Activated naive CD4-positive, alpha-beta T cell treated with Interleukin-2 at 50 U/mL for 16 hours (primary cell): ENCODE measurements around the gene CDH5.

ENCODE experiments used
- DNase-seq: peaks from one replicate; pipeline ENCODE4 v3.0.0-alpha.2; 2020

Gene CDH5

DNA sequence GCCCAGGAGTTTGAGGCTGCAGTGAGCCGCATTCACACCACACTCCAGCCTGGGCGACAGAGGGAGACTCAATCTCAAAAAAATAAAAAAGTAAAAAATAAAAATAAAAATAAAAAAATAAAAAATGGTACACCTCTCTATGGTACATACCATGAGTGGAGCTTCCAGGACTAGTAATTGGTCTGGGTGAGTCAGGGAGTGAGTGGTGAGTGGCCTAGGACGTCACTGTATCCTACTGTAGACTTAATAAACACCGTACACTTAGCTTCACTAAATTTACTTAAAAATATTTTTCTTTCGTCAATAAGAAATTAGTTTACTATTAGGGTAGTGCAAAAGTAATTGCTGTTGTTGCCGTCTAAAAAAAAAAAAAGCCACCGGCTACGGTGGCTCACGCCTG, 9.0 kb downstream of the CDH5 start:
- no peak for DNase-seq

DNA sequence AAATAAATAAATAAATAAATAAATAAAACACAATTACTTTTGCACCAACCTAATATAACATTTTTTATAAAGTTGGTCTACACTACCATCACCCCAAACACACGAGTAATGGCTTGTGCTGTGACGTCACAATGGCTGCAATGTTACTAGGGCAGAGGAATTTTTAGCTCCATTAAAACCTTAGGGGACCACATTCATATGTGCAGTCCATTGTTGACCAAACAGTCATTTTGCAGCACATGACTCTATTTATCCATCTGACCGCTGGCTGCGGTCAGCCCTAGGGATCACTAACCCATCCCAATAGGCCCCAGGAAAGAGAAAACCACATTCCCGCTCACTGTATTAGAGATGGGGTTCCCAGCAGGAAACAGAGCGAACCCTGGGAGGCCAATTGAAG, 9.6 kb downstream of the CDH5 start:
- no peak for DNase-seq

- DNase-seq = no peak
These were observed 10.2 kb downstream of the CDH5 start for GRCh38 chr16:66376577-66377305.

DNA sequence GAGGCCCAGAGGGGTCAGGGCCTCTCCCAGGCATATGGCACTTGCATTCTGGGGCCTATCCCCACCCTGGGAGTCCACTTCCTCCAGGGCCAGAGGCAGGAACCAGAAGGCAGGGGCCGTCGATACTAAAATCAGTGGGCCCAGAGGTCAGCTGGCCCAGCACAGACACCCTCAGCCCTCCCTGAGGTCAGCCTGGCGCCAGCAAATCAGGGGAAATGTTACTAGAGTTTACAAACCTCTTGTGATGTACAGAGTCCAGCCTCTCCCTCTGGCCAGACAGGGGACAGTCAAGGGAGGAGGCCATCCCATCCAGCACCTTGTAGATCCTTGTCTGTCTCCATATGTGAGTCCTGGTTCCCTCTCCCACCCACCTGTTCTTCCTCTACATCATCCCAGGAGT, 10.8 kb downstream of the CDH5 start:
- DNase-seq = no peak

GRCh38 chr16:66378741-66379570, 12.5 kb downstream of the CDH5 start:
- no peak for DNase-seq

GRCh38 chr16:66379571-66379941, 13.1 kb downstream of the CDH5 start:
- DNase-seq = no peak

DNA sequence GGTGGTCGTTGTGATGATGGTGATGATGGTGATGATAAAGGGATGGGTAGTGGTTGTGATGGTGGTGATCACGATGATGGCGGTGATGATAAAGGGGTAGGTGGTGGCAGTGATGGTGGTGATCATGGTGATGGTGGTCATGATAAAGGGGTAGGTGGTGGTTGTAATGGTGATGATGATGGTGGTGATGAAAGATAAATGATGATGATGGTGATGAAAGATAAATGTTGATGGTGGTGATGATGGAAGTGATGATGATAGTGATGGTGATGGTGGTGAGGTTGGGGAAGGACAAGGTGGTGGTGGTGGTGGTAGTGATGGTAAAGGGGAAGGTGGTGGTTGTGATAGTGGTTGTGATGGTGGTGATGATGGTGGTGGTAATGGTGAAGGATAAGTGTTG, 13.9 kb downstream of the CDH5 start:
- no peak for DNase-seq

DNA sequence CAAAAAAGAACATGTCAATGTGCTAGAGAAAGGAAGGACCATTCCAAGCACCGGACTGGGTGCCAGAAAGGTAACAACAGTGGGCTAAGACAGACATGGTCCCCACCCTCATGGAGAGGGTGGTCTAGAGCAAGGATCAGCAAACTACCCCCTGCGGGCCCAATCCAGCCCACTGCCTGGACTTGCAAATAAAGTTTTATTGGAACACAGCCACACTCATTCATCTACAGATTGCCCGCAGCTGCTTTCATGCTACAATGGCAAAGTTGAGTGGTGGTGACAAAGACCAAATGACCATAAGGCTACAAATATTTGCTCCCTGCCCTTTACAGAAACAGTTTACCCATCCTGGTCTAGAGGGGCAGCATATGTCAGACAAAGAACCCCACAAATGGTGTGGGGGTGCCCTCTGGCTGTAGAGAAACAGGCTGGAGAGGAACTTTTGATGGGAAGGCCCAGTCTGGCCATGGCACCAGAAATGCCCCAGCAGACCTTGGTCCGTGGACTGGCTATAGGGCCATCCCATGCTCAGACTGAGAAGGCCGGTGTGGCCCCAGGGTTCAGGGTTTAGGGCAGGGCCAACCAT, 15.2 kb downstream of the CDH5 start:
- DNase-seq = no peak

DNA sequence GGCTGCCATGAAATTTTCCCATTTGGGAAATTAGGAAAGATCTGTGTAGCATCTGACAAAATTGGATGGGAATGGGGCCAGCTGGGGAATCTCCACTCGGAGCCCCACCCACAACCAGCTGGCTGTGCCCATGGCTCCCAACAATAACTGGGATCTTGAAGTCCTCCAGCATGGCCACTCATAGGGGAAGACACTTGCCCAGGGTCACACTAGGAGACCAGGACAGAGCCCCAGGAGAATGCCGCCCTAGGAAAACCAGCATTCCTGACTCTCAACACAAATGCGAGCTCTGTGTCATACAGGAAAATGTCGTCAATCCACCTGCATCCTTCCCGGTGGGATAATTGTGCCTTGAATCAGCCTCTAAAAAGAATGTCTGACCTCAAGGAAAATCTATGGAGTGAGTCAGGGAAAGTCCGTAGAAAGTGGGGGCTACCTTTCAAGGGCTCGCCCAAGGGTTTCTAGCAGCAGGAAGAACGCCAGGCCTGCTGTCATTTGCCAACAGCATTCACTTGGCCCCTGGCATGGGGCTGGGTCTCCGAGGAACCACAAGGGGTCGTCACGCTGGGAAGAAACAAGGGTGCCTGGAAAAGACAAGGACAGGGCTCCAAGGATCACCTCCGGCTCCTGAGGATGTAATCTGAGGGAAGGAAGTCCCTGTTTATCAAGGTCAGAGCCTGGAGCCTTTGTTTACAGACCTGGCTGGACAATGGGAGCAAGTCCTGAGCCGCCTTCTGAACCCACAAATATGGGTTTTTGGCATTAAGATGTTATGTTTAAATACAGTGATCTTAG, 15.9 kb downstream of the CDH5 start:
- DNase-seq = no peak

DNA sequence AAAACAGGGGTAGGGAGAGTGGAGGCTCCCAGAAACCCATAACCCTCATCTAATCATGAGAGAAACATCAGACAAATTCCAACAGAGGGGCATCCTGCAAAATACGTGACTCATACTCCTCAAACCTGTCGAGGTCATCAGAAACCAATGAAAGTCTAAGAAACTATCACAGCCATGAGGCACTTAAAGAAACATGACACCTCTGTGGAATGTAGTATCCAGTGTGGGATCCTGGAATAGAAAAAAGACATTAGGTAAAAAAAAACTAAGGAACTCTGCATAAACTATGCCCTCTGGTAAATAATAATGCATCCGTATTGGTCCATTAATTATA, 16.4 kb downstream of the CDH5 start:
- no peak for DNase-seq

- DNase-seq = no peak
These were observed 17.1 kb downstream of the CDH5 start for GRCh38 chr16:66383551-66383950.

DNA sequence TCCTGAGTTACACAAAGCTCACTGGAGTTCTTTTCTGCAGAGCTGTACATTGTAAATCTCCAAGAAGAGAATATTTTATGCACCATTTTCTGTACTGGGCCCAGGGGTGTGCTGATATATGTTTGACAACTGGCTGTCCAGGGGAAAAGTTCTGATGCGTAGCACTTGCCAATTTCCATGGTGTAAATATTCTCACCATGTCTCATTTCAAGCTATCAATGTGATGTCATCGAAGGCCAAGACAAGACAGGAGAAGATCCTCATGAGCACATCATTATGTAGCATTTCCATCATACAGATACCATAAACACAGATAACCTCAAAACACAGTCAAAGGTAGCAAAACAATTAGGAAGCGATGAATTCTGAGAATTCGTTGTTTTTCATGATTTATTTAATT, 18.9 kb downstream of the CDH5 start:
- no peak for DNase-seq

- DNase-seq = no peak
These were observed 20.4 kb downstream of the CDH5 start for GRCh38 chr16:66386629-66387622.

- no peak for DNase-seq
These were observed 21.4 kb downstream of the CDH5 start for GRCh38 chr16:66387817-66388332.

- DNase-seq = no peak
These were observed 22.1 kb downstream of the CDH5 start for GRCh38 chr16:66388350-66389139.

GRCh38 chr16:66389256-66390176, 23.0 kb downstream of the CDH5 start:
- no peak for DNase-seq

DNA sequence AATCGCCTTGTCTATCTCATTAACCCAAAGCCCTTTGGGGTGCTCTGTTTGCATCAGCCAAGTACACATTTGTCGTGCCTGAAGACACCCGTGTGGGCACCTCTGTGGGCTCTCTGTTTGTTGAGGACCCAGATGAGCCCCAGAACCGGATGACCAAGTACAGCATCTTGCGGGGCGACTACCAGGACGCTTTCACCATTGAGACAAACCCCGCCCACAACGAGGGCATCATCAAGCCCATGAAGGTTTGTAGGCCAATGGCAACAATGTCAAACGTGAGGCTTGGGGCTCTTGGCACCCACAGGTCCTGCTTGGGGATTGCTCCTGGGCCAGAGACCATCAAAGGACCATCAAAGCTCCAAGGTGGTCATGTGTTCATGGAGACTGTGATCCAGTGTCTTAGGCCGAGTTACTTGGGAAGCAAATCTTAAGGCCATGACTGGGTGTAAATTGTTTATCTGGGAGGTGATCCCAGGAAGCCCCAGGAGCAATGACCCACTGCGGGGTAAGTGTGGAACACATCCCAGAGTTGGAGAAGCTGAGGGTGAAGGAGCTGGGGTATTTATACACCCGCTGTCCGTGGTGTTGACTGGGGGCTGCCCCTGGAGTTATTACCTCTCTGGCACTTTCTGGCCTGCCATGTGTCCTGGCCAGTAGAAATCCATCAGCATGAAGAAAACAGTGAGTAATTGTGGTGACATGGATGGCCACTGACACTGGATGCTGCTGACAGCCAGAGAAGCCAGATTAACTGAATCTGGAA, 24.0 kb downstream of the CDH5 start:
- no peak for DNase-seq

DNA sequence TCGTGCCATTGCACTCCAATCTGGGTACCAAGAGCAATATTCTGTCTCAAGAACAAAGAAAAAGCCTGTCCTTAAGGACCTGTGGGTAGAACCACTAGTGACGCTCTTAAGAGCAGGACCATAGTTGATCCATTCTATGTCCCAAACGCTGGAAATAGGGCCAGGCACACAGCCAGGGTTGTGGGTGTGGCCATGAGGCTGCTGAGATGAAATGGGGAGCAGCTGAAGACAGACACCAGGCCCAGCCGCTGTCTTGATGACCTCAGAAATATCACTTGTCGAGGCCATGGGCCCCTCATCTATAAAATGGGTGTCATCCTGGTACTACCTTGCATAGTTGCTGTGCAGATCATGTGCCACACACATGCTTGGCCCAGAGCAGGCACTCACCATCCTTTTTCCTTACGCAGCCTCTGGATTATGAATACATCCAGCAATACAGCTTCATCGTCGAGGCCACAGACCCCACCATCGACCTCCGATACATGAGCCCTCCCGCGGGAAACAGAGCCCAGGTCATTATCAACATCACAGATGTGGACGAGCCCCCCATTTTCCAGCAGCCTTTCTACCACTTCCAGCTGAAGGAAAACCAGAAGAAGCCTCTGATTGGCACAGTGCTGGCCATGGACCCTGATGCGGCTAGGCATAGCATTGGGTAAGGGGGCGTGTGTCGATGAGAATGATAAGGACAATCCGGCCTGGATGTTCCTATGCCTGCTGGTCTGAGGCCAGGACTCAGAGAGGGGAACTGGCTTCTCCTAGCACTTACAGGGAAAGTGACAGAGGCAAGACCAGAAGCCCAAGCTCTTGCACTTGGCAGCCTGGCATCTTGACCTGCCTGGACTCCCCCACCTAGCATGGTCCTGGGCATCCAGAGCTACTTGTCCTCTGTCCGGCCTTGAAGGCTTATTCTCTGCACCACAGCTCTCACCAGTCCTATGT, 25.5 kb downstream of the CDH5 start:
- no peak for DNase-seq
